ENCODE measurements around the gene IL12RB2.

IL12RB2 gene

DNA sequence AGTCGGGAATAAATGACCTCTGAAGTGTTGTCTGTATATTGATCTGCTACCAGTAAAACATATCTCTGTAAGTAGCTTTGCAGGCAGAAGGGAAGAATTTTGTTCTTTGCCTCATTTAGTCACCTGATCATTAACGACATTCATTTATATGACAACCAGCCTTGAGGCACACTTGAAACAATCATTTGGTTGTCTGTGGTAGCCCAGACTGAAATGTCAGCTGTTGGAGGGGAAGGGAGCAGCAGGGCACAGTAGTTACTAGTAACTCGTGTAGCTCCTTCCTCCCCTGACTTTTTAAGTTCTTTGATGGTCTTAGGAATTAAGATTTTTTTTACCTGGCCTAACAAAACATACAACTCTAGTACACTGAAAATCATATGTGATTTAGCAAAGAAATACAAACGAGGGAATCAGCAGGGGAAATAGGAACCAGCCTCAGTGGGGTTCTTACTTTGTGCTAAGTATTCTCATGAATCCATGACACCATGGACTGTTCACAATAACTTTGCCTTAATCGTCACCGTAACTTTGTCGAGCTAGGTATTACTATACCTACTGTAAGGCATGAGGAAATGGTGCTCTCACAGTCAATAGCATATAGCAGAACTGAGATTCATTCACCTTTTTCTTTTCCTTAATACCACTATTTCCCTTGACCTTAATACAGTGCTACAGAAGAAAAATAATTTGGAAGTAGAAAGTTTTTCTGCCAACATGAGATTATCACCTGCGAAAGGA lies 6.4 kb downstream of the IL12RB2 start:
- DNase-seq: no peak

DNA sequence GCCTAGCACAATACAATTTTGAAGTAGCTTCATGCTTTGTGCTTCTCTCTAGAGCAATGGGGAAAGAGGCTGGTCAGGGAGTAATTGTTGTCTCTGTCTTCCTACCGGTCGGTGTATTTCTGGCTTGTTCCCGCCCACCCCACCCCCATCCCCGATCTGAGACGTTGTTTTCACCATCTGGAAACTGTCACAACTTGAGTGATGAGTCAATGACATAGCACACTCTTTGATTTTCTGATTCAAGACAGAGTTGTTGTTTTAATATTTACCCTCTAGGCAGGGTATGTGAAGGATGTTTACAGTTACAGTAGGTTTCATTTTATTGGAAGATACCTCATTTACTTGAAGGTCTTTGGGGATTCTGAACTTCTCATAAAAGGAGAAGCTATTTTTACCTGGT lies 7.0 kb downstream of the IL12RB2 start:
- DNase-seq: no peak

DNA sequence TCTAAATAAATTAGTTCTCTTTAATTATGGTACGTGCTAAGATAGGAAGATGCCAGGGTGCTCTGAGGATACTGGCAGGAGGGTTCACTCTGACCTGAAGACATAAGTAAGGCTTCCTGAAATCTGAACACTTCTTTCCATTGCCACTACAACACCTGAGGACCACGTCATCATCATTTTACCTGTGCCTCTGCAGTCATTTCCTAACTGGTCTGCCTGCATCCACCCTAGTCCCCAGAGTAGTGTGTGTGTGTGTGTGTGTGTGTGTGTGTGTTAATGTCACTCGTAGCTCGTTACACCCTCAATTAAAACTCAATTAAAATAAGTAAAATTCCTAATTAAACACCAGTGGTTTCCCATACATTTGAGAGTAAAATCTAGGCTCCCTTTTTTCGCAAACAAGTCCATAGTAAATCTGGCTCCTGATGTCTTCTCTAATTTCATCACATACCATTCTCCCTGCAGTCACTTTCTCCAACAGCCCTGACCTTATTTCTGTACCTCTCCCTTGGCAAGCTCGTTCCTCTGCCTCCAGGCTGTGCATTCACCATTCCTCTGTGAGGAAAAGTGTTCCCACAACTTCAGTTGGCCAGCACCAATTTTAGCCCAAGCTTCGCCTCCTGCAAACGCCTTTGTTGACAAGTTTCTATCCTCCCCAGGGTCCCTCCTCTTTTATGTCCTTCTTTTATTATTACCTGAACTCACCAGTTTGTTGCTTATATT lies 8.7 kb downstream of the IL12RB2 start:
- no peak for DNase-seq

DNA sequence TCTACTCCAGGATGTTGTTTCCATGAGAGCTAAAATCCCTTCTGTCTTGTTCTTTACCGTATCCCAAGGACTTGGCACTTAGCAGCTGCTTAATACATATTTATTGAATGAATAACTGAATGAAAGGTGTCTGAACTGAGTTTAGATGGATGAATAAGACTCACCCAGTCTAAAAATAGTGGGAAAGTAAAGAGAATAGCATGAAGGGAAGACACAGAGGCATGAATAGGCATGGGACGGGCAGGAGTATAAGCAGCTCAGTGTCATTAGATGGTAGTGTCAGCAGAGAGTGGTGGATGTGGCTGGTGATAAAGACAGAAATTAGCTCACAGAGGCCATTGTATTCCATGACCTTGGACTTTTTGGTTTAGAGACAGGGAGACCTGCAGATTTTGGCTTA lies 9.2 kb downstream of the IL12RB2 start:
- DNase-seq: no peak

DNA sequence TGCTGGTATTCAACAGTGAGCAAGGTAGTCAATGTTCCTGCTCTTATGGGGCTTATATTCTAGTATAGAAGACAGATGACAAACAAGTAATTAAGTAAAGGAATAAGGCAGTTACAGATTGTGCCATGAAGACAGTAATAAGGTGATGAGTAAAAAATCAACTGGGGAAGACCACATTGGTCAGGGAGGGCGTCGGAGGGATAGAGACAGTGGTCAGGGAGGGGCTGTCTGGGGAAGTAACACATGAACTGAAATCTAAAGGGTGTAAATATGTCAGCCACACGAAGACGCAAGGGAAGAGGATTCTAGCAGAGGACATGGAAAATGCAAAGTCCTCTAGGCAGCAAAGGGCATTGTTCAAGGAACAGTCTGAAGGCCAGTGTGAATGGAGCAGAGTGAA lies 10.1 kb downstream of the IL12RB2 start:
- no peak for DNase-seq

DNA sequence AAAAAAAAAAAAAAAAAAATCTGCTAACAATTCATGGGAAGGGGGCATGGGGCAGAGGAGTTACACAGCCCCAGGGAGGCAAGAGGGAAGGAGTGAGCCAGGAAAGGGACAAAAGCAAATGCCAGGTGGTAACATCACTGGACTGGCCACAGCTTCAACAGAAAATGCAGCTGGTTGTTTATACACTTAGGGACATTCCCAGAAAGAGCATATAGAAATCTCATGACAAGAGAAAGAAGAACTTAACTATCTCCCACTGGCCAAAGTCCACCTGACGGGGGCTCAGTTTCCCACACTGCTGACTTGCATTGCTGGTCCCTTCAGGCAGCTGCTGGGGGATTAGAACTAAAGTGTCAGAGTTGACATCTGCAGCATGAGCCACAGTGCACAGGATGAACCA lies 14.8 kb downstream of the IL12RB2 start:
- DNase-seq: no peak

DNA sequence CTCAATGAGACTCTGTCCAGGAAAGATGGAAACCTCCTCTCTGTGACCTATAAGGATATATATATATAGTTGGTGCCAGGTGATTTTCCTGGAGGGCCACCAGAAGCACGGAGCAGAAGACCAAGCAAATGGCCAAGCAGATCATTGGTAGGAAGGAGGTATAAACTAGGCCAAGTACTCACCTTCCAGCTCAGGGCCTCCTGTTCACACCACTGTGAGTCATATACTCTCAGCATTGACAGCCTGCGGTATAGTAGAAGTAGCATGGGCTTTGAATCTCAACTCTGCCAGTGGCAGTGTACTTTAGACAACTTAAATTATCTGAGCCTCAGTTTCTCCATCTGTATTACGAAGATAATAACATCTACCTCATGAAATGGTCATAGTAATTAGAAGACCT lies 15.4 kb downstream of the IL12RB2 start:
- no peak for DNase-seq

DNA sequence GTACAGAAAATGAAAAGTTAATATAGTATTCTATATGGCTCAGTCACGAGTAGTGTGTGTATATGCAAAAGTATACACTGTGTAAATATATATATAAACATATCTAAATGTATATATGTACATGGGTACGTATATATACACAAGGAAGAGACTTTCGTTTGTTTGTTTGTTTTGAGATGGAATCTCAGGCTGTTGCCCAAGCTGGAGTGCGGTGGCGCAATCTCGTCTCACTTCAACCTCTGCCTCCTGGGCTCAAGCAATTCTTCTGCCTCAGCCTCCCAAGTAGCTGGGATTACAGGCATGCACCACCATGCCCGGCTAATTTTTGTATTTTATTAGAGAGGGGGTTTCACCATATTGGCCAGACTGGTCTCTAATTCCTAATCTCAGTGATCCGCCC lies 16.4 kb downstream of the IL12RB2 start:
- no peak for DNase-seq

DNA sequence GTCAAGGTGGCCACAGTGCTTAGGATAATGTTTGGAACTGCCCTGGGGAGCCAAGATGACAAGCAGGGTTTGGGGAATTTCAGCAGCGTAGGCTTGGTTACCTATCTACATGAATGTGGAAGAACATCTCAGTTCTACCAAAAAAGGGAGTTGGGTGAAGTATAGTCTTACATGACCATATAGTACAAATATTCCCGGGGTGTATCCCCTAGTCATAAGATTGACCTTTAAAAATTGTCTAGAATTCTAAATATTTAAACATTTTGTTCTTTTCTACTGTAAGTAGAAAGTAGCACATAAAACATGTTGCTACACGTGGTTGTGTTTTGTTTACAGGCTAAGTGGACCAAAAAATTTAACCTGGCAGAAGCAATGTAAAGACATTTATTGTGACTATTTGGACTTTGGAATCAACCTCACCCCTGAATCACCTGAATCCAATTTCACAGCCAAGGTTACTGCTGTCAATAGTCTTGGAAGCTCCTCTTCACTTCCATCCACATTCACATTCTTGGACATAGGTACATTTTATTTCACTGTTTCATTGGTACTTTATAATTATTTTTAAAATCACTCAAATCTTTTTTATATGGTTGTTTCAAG lies 20.3 kb downstream of the IL12RB2 start:
- DNase-seq: no peak

DNA sequence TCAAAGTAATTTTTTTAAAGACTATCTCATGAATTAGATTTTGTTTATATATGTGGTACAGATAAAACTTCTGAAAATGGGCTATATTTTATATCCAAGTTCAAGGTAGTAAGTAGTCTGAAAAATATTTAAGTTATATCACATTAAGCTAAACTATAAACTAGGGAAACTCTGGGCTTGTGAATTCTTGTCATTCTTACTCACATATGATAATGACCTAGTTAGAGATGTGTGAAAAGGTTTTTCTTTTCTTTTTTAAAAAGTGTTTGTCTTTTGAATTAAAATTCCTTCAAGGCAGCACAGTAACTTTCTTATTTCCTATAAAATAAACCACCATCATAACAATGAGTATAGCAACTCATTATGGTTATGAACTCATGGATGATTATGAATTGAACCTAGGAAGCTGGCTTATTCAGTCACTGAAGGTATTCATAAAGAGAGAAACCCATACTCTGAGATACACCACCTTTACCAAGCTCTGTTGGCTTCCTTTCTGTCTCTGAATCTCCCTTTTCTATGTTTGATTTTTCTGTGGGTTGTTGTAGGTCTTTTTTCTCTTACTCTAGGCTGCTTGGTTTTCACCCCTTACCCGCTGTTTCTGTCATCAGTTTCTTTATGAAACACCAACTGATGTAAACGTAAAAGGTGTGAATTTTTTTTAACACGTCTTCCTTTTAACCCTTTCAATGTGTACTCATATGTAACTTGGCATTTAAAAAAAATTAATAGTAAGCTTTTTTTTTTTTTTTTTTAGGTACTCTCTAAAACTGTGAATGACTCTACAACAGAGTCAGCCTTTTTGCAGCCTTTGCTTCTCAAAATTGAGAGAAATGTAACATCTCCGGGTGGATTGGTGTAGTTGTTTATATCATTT lies 25.2 kb downstream of the IL12RB2 start:
- DNase-seq: no peak

DNA sequence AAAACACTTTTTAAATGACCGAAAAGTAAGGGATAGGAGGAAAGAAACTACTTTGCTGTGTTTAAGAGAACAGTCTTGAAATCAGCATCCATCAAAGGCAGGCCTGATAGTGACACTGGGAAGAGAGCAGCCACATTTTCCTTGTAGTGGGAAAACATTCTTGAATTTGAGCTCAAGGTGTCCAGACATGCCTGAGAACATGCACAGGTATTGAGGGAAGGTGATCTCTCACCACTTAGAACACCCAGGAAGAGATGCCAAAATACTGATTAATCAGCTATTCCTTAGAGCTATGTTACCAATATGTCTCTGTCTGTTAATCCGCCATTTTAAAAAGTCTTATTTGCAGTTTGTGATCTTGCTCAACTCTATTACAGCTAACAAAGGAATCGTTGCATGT lies 25.9 kb downstream of the IL12RB2 start:
- DNase-seq: no peak

DNA sequence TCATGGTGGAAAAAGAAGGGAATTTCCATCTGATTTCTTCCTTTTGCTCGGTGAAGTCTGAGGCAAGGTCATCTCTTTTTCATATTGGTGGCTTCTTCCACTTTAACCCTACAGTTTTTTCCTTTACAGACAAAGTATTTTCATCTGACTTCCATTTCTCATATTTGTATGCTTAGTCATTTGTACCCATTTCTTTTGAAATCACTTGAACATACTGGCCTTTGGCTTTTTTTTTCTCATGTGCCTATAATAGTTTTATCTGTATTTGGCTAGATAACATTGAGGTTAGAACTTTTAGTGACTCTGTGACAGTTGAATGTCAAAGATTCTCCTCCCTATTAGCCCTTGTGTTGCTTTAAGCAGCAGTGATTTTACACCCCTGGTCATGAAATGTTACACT lies 27.7 kb downstream of the IL12RB2 start:
- DNase-seq: no peak

DNA sequence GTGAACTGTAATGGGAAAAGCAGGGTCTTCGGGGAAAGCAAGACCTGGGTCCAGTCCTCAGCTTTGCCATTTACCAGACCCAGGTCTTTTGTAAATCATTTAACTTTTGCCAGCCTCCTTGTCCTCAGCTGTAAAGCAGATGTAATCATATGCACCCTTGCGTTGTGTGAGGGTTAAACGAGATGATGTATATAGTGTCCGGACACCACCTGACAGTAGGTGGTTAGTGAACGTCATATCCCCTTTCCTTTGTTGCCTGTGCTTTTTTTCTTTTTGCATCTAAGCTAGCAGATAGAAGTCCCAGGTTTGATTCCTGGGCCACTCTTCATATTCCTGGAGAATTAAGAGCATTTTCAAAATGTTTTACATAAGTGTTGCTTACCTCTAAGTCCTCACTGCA lies 28.5 kb downstream of the IL12RB2 start:
- DNase-seq: no peak

DNA sequence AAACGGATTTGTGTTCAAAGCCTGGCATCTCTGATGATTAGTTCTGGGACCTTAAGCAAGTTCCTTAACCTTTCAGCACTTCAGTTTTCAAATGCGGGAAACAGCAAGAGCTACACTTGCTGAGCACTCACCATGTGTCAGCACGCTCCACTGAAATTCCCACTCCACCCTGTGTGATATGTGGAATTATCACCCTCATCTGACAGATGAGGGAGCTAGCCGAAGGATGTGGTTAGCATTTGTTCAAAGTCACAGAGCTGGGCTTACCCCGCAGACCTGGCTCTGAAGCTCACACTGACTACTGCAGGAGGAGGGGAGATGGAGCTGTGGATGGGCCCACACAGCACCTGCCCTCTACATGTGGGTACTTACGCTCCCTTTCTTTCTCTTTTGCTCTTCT lies 29.1 kb downstream of the IL12RB2 start:
- DNase-seq: no peak

DNA sequence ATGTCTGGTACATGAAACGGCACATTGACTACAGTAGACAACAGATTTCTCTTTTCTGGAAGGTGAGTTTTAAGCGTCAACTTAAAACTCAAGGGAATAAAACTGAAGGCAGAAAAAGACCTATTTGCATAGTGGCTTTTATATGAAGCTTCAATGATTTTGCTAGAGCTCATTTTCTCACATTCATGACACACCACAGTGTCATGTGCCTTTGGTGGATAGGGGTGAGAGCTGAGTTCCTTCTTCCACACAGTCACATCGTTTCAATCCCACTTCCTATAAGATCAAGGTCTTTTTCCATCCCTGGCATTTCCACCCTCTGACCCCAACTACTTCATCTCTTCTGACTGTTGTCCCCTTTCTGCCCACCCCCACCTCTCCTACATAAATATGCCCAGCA lies 31.0 kb downstream of the IL12RB2 start:
- no peak for DNase-seq

DNA sequence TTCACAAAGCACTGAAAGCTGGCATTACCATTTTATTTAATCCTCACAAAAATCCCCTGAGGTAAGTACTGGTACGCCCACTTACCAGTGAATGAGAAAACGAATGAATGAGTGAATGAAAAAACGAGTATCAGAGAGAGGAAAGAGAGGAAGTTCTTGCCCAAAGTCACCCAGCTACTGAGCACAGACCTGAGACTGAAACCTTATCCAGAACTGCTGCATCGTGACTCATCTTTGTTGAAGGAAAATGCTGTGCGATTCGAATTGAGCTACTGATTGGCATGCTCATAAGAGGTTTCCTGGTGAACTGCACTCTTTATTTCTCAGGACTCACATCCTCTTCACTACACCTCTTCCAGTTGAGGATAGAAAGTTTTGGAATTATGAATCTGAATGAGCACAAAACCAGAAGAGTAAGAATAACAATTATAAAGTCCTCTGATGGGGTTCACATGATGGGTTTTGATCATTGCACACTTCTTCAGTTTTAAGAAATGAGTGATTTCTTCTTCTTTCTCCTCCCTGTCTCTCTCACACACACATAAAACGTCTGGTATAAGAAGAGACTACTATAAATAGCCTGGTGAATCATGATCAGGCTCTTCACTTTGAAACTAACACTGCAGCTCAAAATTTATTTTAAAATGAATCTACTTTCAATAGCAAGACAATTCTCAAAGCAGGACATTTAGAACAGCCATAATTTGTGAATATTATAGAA lies 32.1 kb downstream of the IL12RB2 start:
- no peak for DNase-seq

DNA sequence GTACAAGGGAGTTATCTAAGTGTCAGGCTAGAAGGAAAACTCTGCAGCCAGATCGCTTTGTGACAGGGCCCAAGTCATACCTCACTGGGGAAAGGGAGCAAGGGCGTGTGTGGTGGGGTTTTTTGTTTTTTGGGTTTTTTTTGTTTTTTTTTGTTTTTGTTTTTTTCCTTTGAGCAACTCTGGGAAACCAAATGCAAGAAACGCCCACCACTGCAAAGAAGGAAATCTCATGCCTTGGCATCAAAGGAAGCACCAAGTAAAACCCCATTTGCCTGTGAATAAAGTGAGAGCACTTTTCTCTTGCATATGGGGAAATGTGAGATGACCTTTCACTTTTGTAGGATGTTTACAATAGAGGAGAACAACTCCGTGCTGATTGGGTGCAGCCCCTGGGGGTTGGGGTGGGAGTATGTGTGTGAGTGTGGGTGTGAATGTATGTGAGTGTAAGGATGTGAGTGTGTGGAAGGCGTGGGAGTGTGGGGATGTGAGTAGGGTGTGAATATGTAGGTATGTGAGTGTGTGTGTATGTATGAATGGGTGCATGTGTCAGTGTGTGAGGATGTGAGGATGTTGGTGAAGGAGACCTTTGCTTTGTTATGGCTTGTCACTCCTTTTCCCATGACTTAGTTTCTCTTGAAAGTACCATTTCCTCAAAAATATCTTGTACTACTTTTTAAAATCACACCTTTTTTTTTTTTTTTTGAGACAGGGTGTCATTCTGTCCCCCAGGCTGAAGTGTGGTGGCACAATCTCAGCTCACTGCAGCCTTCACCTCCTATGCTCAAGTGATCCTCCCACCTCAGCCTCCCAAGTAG lies 34.6 kb downstream of the IL12RB2 start:
- peak in 1 of 2 experiments; percentile 15 for DNase-seq

DNA sequence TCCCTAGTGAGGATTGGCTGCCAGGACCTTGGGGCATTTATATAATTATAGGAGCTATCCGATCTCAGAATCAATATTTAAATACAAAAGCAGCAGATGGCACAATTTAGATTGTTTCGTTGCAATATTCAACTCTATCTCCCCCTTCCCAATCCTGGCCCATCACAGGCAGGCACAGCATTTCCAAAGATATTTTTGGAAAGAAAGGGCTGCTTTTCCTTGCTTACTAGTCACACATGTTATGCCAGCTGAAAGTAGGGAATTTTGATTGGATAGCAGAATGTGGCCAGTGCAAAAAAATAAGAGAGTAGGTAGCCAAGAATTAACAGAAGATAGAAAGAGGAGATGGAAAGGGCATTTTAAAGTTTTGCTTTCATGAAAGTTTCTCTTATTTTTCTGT lies 37.9 kb downstream of the IL12RB2 start:
- no peak for DNase-seq

DNA sequence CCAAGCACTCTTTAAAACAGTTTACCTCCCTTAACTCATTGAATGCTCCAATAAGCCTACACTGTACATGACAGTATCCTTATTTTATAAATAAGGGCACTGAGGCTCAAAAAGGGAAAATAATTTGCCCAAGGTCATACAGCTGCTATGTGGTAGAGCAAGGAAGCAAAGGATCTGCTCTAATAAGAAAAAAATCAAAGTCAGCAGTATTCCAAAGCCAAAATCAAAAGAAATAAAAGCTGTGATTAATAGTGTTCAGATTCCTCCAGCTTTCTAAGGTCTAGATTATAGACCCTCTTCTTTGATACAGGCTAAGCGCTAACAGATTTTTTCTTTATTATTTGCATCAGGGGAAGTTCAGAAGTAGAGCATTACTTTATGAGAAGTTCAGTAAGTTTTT lies 39.3 kb downstream of the IL12RB2 start:
- no peak for DNase-seq

DNA sequence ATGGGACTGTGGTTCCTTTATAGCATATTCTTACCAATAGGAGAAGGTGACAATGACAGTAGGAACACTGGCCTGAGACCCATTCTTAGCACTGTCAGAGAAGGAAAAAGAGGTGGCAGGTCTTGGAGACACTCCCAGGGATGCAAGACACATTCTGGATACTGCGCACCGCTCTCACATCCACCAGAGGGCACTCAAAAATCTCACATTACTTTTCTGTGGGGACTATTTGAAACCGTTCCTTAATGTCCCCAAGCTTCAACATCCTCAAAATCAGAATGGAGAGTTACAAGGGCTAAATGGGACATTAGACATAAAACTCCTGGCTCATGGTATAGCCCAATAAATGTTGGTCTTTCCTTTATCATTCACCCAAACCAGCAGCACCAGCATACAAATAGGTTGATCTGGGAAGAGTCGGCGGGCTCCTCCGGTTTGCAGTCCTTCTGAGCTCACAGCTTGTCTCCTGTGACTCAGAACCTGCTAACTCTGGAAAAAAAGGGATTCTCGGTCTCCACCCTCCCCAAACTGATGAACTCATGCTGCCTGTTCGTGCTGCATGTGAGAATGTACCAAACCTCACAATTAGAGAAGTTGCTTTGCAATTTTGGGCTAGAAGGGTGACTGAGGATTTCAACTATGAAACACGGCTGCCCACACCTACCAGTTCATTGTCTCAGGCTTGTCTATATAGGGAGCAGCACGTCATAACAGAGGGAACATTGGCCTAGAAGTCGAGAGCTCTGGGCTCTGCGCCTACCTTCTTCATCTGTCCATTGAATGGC lies 40.2 kb downstream of the IL12RB2 start:
- no peak for DNase-seq

Data from activated CD4-positive, alpha-beta T cell treated with anti-CD3 and anti-CD28 coated beads, Interleukin-2, amount 50 U/mL, for 4 hours (primary cell).